NOMO-1 treated with dmso at 0.1 percent for 144 hours (cell line): ENCODE data around the gene CAPG.
"Not testable (repeated sequence)": the region's sequence is repeated elsewhere in the genome, so short reads cannot be mapped to it uniquely, and the experiment has no call there.

ENCODE experiments used
- DNase-seq: peaks from one replicate; lab custom pipeline; 2025; ENCODE audit not compliant: unreplicated experiment; lab: John Stamatoyannopoulos, UW

The CAPG gene

DNA sequence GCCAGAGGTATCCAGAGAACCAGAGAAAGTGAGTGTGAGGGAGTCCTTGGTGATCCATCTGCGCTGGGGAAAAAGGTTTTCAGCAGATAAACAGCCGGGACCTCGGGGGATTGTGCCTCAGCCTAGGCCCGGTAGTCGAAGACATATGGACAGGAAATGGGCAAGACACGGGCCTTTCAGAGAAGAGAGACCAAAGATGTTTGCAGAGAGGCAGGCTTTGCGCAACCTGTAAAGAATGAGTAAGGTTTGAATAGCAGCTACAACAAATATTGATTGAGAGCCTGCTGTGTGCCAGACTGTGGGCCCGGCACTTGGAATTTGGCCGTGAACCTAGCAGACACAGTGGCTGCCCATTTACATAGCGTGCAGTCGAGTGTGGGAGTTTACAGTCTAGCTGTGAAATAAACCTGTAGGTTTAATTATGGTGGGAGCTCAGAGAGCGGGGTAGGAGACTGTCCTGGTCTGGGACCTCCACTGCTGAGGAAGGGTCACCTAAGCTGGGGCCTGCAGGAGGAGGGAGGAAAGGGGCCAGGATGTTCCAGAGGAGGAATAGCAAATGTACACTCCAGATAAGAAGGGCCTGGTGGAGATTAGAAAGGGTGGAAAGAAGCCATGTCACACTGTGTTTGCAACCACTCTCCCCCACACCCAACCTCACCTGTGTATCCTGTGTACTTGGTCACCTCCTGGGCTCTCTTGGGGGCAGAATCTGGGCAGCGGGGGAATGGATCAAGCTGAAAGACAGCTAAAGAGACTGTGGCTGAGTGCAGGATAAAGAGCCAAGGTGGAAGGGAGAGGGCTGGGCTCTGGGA, 11.3 kb upstream of the CAPG start:
- peak; percentile 30 for DNase-seq

DNA sequence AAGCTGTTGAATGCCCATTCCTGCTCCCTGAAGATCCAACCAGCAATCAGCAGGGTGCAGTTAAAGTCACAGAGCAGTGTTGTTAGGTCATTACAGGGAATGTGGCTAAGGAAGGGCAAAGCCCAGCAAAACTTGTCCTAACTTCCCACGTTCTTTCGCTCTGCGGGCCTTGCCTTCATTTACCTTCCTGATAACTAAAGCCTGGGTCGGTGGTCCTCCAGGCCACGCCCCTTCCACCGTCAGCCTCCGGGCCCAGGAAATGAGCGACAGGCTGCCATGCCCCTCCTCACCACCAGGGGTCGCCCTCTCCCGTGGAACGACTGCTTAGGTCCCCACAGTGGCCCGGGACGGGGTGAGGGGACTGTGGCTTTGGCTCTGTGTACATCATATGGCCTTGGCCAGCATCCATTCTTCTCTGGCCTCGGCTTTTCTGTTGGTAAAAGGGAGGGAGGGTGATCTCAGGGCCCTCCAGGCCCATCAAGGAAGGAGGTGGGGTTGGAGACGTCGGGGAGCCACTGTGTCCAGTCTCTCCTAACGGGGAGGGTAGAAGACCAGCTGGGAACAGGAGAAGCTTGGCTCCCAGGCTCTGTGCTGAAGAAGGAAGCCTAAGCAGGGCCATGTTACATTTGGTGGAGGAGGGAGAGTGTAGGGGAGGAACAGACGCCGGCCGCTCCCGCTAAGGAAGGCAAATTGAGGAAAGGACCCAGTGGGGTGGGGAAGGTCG, 10.5 kb upstream of the CAPG start:
- peak; percentile 71 for DNase-seq

DNA sequence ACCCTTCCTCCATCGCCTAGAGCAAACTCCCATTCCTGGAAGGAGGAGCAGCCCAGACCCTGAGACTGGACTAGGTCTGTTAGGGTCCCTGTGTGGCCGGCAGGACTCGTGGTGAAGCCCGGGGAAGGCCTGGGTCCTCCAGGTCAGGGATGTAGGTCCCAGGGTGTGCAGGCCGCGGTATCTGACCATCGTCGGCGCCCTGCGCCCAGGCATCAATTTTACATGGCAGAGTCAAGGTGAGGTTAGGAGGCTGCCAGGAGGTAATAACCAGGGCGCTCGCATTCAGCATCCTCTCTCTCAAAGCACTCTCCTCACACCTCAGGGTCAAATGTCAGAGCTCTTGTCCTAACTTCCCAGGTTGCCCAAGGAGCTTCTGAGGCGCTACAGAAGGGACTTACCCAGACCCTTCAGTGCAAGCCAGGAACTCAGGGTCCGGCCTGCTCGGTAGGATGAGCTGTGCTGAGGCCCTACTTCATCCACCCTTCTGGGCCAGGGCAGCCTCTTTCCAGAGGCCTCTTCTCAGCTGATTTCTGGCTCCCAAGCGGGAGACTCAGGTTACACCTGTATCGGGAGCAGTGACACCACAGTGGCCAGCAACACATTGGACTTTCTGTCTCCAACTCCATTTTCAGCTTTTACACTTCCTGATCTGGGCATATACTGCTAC, 9.0 kb upstream of the CAPG start:
- no peak for DNase-seq

DNA sequence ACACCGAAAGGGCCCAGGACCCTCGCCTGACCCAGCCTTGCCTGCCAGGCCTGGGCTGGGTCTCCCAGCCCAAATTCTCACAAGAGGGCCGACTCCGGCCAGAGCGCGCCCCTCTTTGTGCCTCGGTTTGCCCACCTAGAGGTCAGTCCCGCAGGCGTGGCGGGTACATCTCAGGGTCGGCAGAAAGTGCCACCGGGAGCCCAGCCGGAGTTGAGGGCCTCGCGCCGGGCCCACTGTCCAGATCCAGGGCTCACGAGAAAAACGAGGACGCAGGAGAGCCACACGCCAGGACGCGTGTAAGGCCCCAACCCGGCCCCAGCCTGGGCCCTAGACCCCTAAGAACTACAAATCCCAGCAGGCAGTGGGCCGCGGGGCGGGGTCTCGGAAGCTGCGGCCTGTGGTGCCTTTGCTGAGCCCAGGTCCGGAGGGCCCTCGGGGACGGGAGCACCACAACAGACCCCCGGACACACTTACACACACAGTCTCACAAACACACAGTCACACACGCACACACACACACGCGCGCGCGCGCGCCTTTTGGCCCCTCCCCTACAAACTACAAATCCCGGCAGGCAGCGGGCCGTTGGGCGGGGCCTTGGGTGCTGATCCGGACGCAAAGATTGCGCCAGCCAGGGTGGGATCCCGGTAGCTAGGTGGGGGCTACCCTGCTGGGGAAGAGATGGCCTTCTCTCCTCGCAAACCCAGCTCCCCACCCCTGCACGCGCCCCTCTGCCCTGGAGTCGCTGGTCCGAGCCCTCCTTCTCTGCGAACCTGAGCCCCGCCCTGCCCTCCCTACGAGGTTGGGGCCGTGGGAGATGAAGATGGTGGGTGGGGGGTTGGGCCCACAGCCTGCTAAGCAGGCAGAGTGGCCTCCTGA, 8.2 kb upstream of the CAPG start, which contains the start of gene SH2D6:
Gene SH2D6, plus strand, starts transcription at position 583 of the 877 bp plus-strand sequence. CDS start 10,752 bp downstream, outside the sequence.
- peak; percentile 82 for DNase-seq

DNA sequence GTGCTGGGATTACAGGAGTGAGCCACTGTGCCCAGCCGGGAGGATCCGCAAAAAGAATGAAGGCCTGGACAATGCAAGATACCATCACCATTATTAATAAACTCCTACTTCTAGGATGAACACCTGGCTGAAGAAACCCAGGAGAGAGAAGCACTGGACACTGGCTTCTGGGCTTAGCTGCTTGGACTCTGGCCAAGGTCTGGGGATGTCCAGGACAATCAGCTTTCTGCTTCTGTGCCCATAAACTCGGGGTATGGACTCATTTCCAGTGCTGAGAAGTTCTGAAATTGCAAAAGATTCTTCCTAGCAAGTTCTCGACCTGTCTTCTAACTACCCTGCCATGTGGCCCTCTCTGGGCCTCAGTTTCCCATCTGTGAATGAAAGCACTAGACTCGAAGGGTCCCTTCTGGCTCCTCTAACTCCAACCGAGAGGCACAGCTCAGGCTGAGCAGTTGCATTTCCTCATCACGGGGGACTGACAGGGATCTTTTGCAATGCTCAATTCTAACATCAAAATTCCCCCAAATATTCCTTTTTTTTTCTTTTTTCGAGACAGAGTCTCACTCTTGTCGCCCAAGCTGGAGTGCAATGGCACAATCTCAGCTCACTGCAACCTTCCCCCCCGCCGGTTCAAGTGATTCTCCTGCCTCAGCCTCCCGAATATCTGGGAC, 5.9 kb upstream of the CAPG start:
- DNase-seq: no peak

DNA sequence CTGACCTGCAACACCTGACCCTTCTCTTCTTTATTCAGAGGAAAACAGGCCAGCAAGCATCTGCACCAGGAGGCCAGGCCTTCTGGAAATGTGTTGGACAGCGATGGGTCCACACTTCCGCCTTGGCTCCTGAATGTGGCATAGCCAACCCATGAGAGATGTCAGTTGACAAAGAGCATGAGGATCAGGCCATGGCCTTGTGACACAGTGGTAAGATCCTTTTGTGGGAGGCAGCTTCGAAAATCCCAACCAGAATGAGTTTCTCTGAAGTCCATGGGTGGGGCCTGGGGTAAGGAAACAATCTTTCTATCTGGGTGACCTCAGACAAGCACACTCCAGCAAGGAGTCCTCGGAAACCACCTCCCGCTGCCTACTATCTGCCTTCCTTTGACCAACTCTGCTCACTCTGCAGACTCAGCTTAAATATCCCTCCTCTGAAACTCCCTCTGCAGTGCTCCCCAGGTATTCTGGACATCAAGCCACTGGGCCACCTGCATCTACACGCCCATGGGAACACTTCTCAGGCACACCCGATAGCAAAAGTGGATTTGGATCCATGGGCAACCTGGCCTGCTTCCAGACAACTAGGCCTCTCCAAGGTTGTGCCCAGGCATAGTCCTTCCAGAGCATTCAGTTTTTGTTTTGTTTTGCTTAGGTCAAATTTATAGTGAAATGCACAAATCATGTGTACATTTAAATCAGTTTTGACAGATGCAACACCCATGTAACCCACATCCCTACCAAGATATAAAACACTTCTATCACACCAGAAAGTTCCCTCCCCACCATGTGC, 4.8 kb upstream of the CAPG start:
- DNase-seq: no peak

DNA sequence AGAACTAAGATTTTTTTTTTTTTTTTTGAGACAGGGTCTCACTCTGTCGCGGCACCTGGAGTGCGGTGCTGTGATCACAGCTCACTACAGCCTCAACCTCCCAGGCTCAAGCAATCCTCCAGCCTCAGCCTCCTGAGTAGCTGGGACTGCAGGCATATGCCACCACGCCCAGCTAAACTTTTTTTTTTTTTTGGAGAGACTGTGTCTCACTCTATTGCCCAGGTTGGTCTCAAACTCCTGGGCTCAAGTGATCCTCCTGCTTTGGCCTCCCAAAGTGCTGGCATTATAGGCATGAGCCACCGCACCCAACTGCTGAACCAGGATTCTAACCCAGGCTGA, 4.2 kb upstream of the CAPG start:
- not testable (repeated sequence) for DNase-seq

DNA sequence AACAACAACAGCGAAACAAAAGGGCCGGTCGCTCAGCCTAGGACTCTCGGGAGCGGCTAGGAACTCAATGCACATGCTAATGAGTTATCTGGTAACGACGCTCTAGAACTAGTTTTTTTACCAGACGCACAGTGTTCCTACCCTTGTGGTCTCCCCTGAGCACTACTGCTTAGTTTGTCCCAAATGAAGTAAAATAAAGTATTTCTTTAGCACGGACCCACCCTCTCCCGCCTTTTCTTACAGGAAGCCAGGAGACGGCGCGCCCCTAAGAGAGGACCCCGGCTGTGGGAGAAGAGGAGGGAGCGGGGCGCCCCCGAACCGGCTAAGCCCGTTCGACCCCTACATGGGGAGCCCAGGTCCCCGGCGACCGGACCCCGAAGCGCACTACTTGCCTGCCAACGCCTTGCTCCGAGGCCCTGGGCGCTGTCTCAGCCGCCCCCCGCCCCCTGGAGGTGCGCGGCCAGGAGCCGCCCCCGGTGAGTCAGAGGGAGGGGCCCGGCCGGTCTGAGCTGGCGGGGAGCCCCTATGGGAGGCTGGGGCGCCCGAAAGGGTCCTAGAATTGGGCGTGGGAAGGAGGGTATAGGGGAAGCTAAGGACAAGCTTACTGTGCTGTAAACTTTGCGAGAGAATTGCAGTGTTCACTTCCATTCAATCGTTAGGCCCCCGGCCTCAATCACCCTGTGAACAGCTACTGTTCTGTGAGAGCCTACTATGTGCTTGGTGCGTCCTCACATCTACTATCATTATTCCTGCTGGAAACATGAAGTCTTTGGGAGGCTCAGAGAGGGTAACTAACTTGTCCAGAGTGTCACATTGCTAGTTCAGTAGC, 3.6 kb upstream of the CAPG start:
- no peak for DNase-seq

DNA sequence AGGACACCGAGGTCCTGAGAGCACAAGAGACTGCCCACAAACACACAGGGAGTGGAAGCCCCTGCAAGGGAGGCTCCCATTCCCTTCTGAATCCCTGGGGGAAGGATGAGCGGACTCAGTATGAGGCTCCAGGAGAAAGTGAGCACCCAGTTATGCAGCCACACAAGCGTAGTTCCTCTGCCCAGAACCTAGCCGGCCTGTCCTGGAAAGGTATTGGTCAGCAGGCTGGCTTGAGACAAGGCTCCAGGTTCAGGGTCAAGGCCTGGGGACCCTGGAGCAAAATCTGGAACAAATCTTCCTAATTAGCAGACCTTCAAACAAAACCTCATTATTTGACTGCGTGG, 1.2 kb upstream of the CAPG start:
- DNase-seq: no peak

DNA sequence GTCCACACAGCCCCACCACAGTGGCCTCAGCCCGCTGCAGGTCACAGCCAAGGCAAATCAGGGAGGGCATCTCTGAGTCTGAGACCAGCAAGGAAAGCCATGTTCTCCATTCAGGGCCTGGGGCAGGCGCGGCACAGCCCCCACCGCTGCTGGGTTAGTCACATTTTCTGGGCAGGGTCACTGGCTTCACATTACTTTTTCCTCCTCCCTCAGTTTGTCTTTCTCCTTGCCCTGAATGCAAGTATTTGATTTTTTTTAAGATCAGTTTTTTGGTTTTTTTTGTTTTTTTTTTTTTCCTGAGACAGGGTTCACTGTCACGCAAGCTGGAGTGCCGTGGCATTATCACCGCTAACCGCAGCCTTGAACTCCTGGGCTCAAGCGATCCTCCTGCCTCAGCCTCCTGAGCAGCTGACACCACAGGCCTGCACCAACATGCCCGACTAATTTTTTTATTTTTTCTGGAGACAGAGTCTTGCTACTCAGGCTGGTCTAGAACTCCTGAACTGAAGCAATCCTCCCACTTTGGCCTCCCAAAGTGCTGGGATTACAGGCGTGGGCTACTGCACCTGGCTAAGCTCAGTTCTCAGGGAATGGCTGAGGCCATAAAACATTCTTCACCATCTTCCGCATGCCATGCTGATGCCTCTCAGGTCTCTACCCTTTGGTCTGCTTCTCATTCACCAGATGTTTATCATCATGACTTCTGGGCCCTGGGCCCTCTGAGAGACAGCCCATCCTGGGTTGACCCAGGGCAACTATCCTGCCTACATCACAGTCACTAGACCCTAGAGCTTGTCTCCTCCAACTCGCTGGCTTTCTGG, 628 bp upstream of the CAPG start:
- DNase-seq: peak; percentile 37

DNA sequence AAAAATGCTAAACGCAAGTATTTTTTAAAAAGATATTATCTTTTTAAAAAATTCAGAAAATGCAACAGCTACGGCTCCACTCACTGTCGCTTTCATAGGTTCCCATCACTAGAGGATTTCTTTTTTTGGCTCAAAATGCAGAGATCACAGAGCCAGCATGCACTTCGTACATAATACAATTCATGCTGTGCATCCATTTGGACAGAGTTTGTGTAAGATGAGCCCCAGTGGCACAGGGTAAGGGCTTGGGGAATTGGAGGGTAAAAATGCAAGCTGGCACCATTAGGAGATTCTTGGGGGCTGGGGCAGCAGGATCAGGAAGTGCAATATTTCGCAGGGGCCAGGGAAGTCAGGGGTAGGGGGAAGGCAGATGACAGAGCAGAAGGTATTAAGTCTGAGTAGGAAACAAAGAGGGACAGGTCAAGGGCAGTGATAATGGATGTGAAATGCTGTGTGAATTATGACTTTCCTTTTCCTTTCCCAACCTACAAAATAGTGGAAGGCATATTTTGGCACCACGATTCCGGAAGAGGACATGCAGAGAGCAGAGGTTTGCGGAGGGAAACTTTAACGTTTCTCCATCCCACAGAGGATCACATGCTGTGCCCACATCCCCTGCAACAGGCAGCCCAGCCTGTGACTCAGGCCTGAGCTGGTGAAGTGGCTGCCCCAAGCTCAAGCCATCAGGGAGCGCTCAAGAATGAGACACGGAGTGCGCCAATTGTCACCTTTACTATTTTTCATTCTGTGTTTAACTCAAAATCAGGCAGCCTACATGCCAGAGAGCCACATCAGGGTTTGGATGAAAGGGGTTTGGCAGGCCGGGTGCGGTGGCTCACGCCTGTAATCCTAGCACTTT, 4.7 kb downstream of the CAPG start:
- DNase-seq: peak; percentile 91

DNA sequence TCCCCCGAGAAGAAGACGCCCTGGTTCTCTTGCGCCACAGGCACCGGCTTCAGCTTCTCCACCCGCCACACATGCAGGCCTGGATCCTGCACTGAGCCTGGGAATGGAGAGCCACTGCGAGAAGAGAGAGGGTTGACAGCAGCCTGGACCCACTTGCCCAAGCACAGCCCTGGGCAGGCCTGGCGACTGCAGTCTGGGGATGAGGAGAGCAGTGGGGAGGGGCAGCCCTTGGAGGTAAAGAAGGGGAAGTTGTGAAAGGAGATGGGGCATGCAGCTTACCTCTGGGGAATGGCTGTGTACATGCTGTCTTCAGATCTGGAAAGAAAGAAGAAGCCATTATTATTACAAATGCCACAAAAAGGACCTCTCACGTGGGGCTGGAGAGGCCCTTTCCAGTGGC, 8.3 kb downstream of the CAPG start:
- DNase-seq: peak; percentile 75

DNA sequence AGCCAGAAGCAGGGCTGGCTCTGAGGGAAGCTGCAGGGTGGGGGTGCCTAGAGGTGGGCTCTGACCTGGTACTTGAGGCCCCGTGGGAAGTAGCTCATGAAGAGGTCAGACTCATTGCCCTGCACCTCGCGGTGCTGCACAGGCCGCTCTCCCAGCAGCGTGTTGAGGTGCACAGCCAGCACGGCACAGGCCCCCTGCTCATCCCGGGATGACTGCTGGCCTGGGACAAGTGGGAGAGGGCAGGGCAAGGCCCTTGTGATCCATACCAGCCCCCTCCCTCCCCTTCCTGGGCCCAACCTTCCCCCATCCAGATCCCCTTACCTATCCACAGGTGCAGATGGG, 8.7 kb downstream of the CAPG start:
- no peak for DNase-seq

DNA sequence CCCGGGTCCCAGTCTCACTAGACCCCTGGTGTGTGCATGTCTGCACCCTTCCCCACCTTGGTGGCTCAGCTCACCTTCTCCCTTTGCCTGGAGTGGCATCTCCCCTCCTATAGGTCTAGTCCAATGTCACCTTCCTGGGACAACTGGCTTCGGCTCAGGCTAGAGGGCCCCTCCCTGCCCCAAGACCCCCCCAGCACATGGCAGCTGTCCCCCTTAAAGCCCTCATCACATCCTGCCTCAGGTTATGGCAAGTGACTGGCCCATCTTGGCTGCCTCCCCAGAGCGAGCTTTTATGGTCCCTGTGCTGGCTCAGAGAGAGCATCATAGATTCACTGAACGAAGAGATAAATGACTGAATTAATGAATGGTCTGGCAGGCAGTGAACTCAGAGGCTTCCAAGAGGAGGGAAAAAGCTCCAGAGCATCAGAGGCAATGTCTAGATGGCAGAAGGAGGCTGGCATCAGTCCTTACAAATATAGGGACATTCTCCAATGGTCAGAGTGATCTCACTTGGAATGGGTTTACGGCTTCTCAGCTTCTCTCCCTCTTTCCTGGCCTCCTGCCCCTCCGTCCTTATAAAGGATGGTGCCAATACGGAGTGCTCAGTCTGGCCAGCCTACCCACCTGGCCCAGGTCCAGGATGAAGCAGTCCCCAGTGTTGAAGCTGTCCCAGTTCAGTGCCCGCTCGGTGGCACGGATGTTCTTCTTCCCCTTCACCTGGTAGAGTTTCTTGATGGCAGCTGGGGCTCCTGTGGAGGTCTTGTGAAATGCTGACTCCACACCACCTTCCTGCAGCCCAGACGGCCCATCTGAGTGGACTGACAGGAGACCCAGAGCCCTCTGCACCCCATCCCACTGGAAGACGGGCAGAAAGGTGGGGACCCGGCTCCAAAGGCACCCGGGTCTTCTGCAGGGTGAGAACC, 9.4 kb downstream of the CAPG start:
- DNase-seq: no peak

DNA sequence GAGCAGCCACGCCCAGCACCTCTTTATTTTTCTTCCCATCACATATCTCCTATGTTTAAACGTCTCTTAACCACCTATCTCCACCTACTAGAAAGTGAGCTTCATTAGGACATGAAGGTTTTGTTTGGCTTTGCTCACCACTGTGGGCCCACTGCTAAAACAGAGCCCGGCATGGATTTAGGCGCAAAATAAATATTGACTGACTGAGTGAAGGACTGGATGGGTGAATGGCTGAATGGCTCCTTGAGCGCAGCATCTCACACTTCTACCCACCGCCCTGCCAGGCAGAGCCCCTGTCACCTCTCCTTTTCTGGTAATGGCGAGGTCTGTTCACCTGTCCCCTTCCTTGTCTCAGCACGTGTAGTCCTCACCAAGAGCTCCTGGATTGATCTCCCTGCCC, 10.1 kb downstream of the CAPG start:
- DNase-seq: no peak

DNA sequence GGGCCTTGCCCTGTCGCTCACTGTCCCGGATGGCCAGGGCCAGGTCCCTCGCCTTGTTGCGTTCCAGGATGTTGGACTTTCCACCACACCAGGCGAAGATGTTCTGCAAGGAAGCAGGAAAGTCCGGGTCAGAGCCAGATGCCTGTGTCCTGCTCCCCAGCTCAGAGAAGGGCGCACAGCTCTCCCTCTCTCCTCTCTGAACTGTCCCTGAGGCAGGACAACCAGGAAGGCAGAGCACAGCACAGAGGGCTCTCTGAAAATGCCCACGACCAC, 11.0 kb downstream of the CAPG start:
- DNase-seq: no peak
